DMS153 treated with DMSO at 0.1 percent for 48 hours (cell line): ENCODE measurements around the gene IP6K2.
"Not testable (repeated sequence)": the region's sequence is repeated elsewhere in the genome, so short reads cannot be mapped to it uniquely, and the experiment has no call there.

ENCODE experiments used
- DNase-seq: peaks from one replicate; lab custom pipeline; 2025; ENCODE audit not compliant: unreplicated experiment; lab: John Stamatoyannopoulos, UW

Gene IP6K2

DNA sequence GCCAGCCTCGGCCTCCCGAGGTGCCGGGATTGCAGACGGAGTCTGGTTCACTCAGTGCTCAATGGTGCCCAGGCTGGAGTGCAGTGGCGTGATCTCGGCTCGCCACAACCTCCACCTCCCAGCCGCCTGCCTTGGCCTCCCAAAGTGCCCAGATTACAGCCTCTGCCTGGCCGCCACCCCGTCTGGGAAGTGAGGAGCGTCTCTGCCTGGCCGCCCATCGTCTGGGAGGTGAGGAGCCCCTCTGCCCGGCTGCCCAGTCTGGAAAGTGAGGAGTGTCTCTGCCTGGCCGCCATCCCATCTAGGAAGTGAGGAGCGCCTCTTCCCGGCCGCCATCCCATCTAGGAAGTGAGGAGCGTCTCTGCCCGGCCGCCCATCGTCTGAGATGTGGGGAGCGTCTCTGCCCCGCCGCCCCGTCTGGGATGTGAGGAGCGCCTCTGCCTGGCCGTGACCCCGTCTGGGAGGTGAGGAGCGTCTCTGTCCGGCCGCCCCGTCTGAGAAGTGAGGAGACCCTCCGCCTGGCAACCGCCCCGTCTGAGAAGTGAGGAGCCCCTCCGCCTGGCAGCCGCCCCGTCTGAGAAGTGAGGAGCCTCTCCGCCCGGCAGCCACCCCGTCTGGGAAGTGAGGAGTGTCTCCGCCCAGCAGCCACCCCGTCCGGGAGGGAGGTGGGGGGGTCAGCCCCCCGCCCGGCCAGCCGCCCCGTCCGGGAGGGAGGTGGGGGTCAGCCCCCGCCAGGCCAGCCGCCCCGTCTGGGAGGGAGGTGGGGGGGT, 16.9 kb upstream of the IP6K2 start:
- DNase-seq = not testable (repeated sequence)

DNA sequence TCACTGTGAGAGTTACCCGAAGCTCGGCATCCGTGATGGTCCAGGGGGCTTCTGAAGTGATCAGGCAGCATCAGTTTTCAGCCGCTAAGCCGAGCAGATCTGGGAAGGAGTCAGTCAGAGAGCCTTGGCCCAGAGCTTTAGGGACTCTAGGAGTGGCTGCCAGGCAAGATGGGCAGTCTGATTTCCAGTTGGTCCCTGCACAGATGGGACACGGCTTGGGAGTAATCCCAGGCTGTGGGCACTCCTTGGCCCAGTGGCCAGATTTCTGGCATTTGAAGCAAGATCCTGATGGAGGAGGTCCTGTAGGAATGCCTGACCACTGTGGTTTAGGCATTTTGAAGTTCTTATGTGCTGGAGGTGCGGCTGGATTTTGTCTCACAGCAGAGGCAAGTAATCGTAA, 10.5 kb upstream of the IP6K2 start:
- DNase-seq = no peak

DNA sequence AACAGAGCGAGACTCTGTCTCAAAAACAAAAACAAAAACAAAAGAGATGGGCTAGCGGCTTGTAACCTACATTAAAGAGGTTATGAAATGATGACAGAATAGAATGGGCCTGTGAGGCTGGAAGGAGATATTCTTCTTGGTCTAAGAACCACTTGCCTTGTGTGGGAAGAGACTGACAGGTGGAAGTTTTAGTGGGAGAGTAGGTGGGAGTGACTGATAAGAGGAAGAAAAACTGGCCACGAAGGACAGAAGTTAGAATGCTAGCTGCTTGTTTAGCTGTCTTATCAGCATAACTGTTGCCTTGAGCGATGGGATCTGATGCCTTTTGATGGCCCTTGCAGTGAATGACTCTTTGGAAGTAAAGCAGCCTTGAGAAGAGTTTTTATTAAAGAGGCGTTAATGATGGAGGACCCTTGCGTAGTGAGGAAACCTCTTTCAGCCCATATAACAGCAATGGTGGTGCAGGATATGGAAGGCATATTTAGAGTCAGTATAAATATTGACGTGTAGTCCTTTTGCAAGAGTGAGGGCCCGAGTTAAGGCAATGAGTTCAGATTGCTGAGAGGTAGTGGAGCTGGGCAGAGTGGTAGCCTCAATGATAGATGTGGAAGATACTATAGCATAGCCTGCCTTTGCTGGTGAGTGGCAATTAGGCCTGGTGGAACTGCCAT, 8.3 kb upstream of the IP6K2 start:
- not testable (repeated sequence) for DNase-seq

DNA sequence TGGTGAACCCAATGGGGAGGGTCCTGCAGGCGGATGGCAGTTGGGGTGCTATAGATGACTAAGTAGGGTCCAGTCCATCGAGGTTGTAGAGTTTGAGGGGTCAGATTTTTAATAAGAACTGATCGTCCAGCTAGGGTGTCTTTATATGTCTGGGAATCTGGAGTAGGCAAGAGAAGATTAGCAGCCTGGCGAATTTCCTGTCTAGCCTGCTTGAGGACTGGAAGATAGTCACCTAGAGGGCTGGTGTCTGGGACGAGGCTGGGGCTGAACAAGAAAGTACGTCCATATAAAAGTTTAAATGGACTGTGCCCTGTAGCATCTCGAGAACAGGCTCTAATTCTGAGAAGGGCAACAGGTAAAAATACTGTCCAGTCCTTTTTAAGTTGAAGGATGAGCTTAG, 6.7 kb upstream of the IP6K2 start:
- DNase-seq = no peak

DNA sequence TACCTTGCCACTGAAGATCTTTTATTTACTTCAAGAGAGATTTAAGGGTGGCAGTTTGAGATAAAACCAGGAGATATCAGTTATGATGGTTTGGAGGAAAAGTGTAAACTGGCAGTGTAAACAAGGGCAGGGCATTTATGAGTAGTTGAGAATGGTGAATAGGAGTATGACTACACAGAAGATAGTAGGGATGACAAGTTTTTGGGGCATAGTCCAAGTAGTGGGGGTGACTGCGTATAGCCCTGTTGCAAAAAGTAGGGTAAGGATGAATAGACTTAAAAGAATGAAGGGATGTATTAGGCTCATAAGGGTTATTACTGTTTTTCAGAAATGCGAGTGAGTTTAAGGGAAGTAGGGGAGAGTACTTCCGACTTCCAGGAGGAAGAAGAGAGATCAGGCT, 6.3 kb upstream of the IP6K2 start:
- DNase-seq = not testable (repeated sequence)

DNA sequence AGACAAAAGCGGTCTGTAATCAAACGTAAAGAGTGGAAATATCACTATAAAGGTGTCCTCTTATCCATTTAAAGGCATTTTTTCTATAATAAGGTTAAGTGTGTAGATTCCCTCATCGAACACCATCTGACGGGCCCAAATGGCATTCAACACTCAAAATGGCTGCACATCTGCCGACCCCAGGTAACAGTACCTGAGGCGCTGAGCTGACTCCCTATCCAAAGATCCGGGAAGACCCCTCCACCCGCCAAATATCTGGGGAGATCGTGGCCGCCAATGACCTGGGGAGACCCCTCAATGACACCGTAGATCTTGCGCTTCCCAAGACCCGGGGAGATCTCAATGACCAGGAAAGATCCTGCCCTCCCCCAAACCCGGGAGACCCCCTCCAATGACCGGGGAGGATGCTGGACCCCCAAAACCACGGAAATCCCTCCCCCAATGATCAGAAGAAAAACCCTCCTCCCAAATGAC, 476 bp downstream of the IP6K2 start:
- DNase-seq = no peak

DNA sequence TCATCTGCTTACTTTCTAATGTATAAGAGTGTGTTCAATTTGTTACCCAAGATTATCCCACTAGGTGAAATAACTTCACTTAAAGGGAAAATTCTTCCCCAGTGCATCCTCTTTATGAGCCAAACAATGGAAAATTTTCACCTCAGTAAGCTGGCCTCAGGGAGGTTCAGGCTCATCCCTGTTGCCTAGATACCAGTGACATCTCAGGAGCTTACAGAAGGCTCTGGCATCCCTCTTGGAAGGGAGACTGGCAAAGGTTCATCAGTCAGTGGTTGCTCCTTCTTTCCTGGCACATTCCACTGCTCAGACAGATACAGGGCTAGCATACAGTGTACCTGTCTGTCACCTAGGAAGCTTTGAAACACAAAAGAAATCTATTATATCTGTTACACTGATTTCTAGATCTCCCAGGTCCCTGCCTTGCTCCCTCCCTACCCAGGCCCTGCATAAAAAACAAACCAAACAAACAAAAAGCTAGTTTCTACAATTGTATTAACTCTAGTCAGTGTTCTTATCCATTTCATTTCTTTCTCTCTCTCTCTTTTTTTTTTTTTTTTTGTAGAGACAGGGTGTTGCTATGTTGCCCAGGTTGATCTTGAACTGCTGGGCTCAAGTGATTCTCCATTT, 1.7 kb downstream of the IP6K2 start:
- DNase-seq = no peak

DNA sequence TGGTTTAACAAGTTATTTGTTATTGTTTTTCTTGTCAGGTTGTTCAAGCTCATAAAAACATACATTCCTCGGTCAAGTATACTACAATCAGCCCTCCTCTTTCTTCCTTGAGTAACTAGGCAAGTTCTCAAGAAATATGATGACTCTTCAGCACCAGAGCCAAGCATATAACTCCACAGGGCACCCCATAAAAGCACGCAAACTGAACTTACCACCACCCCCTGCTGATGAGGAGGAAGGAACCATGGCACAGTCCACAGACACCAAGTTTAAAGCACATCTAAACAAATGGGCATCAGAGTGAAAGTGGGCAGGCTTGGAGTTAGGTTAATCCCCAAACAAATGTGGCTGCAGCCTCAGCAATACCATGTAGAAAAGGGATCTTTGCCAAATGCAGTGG, 5.3 kb downstream of the IP6K2 start:
- no peak for DNase-seq

DNA sequence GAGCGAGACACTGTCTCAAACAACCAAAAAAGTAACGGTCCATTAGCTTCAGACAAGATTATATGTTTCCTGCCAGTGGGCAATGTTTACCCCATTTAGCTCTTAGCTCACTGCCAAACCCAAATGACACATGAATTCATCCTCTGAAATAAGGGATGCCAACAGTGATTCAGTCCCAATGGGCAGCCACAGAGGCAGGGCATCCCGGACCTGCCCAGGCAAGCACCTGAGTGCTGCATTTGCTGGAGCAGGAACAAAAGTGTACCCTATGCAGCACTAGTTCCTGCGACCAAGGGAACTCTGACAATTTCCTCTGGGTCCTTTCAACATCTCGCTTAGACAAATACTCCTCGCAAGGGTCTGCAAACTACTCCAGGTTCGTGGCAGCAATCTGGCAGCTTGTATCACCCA, 8.0 kb downstream of the IP6K2 start:
- no peak for DNase-seq

DNA sequence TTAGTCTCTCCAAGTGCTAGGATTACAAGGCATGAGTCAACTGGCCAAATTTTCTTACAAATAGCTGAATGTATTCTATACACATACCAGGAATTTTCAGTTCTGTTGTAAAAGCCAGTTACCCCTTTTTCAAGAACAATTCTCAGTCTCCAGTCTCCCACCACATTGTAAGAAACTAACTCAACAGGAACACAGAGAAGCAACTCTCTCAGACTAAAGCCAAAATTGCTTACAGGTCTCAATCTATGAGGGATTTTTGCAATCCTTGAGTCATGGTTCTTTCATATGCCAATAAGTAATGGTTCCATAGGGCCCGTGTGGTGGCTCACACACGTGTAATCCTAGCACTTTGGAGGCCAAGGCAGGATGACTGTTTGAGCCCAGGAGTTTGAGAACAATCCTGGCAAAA, 8.5 kb downstream of the IP6K2 start:
- DNase-seq = no peak

DNA sequence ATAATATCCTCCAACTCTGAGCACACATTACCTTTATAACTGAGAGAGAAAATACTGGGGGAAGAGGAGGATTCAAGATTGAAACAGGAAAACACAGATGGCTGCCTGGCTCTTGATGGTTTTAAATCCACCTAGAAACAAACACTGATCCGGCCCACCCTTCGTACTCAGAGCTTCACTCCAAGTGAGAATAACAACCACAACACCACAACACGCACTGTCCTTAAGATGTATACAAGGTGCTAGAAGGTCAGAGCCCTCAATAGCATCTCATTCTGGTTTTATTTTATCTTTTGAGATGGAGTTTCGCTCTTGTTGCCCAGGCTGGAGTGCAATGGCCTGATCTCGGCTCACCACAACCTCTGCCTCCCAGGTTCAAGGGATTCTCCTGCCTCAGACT, 9.9 kb downstream of the IP6K2 start:
- no peak for DNase-seq

DNA sequence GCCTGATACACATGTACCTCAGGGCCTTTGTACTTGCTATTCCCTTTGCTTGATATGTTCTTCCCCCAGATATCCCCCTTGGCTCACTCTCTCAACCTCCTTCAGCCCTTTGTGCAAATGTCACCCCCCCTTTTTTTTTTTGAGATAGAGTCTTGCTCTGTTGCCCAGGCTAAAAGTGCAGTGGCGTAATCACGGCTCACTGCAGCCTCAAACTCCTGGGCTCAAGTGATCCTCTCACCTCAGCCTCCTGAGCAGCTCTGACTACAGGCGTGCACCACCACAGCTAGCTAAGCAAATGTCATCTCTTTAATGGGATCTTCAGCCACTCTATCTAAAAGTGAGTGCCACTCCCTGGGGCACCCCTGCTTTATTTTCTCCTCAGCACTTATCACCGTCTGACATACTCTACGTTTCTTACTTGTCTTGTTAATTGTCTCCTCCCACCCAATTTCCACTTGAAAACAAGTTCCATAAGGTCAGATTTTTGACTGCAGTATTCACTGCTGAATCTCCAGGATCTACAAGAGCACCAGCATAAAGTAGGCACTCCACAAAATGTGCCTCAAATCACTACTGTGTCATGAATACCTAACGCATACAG, 14.6 kb downstream of the IP6K2 start:
- DNase-seq = no peak

DNA sequence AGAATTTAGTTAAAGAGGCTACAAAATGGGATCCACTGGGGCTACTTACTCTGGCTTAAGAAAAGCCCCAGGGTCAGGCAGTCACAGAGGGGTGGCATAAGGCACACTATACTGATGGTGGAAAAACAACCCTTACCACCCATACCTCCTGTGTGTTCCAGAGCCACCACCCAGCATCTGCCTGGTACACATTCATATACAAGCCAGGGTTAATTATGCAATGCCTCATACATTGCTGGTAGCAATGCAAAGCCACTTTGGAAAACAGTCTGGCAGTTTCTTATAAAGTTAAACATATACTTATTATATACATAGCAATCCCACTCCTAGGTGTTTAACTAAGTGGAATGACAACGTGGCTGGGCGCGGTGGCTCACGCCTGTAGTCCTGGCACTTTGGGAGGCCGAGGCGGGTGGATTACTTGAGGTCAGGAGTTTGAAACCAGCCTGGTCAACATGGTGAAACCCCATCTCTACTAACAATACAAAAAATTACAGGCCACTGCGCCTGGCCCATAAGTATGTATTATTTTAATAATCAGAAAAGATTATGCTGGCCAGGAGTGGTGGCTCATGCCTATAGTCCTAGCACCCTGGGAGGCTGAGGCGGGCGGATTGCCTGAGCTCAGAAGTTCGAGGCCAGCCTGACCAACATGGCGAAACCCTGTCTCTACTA, 16.2 kb downstream of the IP6K2 start:
- no peak for DNase-seq

DNA sequence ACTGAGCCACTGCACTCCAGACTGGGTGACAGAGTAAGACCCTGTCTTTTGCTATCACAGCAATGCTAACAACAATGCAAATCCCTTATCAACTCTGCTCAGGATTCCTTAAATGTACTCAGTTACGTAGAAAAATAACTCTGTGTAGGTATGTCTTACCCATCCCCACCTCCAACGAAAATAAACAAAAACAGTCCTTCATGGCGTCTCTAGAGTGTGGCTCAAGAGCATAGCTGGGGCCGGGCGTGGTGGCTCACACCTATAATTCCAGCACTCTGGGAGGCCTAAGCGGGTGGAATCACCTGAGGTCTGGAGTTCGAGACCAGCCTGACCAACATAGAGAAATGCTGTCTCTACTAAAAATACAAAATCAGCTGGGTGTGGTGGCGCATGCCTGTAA, 18.1 kb downstream of the IP6K2 start:
- DNase-seq = no peak

DNA sequence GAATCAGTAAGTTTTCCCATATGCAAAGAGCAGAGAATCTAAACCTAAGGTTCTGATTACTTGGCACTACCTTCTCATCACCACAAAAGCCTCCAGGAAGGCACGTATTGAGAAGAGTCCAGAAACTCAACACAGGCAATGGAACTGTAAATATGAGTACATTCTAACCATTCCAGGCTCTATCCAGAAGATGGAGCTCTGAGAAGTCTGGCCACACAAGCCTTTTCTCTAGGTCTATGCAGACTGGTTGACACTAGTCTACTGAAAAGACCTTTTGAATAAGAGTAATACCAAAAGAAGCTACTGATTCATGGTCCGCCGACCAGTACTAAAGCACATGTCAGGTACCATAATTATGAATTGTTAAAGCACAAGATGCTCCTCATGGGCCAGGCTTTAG, 19.1 kb downstream of the IP6K2 start:
- no peak for DNase-seq

DNA sequence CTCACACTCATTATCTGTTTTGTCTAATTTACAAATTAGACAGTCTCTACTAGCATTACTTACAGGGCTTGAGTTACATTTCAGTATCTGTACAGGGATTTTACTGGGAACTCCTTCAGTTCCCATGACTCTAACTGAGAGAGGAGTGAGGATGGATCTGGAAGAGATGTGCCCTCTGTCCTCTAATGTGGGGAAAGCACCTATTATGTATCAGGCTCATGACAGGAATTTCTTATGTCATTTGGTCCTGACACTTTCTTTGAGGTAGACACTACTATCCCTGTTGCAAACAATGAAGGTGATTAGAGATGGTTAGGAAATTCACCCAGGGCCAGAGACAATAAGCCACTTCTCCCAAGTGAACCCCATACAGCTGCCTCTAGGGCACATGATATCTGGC, 20.4 kb downstream of the IP6K2 start:
- no peak for DNase-seq

DNA sequence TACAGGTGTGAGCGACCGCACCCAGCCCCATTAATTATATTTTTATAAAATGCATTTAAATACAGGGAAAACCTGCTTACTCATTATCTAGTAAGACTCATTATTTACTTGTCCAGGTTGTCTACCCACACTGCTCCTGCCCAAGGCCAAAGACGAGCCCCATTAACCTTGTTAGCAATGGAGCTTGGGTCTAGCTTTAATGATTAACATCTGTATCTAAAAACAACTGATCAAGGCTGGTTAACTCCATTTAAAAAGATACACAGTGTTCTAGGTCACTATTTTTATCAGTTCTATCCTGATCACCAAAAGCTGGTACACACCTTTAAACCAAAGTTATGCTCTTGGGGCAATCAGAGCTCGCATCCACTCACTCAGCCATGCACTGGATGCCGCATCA, 20.9 kb downstream of the IP6K2 start:
- DNase-seq = no peak

DNA sequence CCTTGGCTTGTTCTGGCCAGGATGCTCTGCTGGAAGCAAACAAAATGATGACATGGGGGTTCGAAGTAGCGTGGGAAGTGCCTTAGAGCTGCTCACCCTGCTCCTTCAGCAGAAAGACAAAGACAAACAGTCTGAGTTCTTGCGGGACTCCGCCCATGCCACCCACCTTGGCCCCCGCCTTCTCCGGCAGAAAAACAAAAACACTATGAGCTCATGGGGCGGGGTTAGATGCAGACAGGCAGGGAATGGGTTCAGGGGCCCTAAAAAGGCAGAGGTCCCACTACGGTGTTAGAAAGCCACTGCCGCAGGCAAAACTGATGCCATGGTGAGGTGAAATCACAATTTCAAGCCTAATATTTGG, 21.6 kb downstream of the IP6K2 start:
- DNase-seq = no peak

DNA sequence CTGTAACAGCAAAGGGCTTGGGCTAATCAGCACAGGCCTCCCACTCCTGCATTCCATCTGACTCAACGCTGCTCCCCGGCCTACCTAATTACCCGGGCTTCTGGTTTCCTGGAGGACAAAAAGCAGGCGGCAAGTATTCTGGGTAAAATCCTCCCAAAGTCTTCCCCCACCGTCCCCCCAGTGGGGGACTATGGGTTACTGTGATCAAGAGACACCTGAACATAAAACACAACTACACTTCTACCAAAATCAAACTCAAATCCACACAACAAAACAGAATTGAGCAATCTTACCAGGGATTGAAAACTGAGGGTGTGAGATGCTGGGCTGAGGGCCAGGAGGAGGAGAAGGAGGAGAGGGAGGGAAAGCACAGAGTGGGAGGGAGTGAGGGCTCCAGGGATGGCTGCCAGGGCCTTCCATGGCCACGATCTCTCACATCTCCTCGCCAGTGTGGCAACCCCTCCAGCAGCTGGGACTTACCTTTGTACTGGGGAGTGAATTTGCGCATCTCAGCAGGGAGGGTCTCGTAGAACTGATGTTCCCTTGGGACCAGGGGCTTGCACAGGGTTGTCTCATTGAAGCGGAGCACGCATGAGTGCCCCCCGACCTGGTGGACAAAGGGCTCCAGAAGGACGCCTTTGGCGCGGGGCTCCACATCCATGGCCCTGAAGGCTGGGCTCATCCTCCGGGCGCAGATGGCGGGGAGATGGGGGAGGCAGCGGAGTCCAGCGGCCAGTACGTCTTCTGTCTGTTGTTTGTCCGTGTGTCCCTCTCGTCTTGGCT, 22.2 kb downstream of the IP6K2 start:
- no peak for DNase-seq

DNA sequence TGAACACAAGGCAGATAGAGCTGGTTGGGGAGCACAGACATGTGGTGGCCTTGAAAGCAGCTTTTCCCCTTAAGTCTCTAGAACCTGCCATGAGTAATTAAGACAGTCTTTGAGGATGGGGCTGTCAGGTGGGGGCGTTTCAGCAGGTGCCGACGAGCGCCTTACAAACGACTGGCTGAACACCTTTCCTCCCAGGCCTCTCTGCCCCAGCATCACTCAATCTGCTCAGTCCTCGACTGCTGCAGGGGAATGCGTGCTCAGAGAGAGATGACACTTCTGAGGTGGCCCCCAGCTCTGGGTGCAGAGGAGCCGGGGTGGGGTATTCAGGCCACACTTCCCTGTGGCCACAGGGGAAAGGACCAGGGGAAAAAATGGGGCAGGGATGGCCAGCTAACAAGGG, 23.2 kb downstream of the IP6K2 start:
- no peak for DNase-seq

DNA sequence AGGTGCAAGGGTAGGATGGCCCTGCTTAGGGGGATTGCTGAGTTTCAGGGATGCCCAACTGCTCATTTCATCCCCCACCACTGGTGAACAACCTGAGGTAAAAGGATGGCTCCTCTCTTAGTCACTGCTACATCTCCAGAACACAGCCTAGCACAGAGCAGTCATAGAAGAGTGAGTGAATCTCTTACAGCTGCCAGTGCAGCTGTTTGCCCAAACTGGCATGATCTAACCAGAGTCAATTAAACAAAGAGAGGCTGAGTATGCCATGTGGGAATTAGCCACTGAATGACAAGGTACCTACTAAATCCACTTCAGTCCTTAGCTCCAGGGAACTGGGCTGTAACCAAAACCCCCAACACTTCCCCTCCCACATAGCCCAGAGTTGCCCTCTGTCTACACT, 24.5 kb downstream of the IP6K2 start:
- DNase-seq = no peak
